MM.1S (cell line): ENCODE data around the gene LRCH1.

Source experiments
- DNase-seq: peaks from one replicate; pipeline ENCODE4 v3.0.0-alpha.2; 2015
- H2AFZ ChIP-seq: fragments of 300-600 bp; sonication (generic); 2 replicates; pipeline ENCODE4 v1.6.0; 2016; ENCODE audit warnings: antibody characterized with exemption, low read length
- H3F3A ChIP-seq: fragments of 300-600 bp; sonication (generic); 2 replicates; pipeline ENCODE4 v1.6.1; 2016; ENCODE audit warnings: mild to moderate bottlenecking, antibody characterized with exemption, low read length, moderate library complexity, mixed read lengths; ENCODE audit not compliant: insufficient read depth
- H3K27ac ChIP-seq: fragments of 300-600 bp; sonication (generic); 2 replicates; pipeline ENCODE4 v1.5.1; 2016; ENCODE audit warnings: mild to moderate bottlenecking, low read length
- H3K27me3 ChIP-seq: fragments of 300-600 bp; sonication (generic); replicated peaks from 2 replicates; pipeline ENCODE4 v1.6.0; 2016; ENCODE audit warnings: low read length; ENCODE audit not compliant: insufficient read depth
- H3K36me3 ChIP-seq: fragments of 300-600 bp; sonication (generic); replicated peaks from 2 replicates; pipeline ENCODE4 v1.6.1; 2016; ENCODE audit warnings: mild to moderate bottlenecking, low read length, mixed read lengths; ENCODE audit not compliant: insufficient read depth
- H3K4me1 ChIP-seq: fragments of 300-600 bp; sonication (generic); 2 replicates; pipeline ENCODE4 v1.6.1; 2016; ENCODE audit warnings: low read length, mixed read lengths
- H3K4me2 ChIP-seq: fragments of 300-600 bp; sonication (generic); 2 replicates; pipeline ENCODE4 v1.6.0; 2016; ENCODE audit warnings: low read depth, low read length
- H3K4me3 ChIP-seq: fragments of 300-600 bp; sonication (generic); 2 replicates; pipeline ENCODE4 v1.5.1; 2016; ENCODE audit warnings: low read length, mixed read lengths
- H3K79me2 ChIP-seq: fragments of 300-600 bp; sonication (generic); 2 replicates; pipeline ENCODE4 v1.6.1; 2016; ENCODE audit warnings: mixed run types, low read length, mixed read lengths
- H3K9ac ChIP-seq: fragments of 300-600 bp; sonication (generic); 2 replicates; pipeline ENCODE4 v1.6.1; 2016; ENCODE audit warnings: low read length, mixed read lengths
- H3K9me2 ChIP-seq: fragments of 300-600 bp; sonication (generic); replicated peaks from 2 replicates; pipeline ENCODE4 v1.6.1; 2016; ENCODE audit warnings: mild to moderate bottlenecking, low read length, mixed read lengths; ENCODE audit not compliant: insufficient read depth
- H3K9me3 ChIP-seq: fragments of 300-600 bp; sonication (generic); replicated peaks from 2 replicates; pipeline ENCODE4 v1.6.1; 2016; ENCODE audit warnings: mild to moderate bottlenecking, low read length, mixed read lengths; ENCODE audit not compliant: insufficient read depth
- H4K20me1 ChIP-seq: fragments of 300-600 bp; sonication (generic); 2 replicates; pipeline ENCODE4 v1.6.1; 2016; ENCODE audit warnings: mild to moderate bottlenecking, low read length, moderate library complexity, mixed read lengths; ENCODE audit not compliant: insufficient read depth
- EZH2 ChIP-seq: fragments of 300-600 bp; sonication (generic); optimal IDR thresholded peaks from 2 replicates; pipeline ENCODE3; 2017; ENCODE audit warnings: low read depth, mild to moderate bottlenecking, antibody characterized with exemption, low read length, mixed read lengths
- EZH2phosphoT487 ChIP-seq: fragments of 300-600 bp; sonication (generic); IDR thresholded peaks from 2 replicates; pipeline ENCODE4 v1.6.1; 2018; ENCODE audit warnings: antibody characterized with exemption, low read length
- TF ChIP-seq, protein P1 (sequence below): fragments of 300-600 bp; sonication (generic); IDR thresholded peaks from 2 replicates; pipeline ENCODE4 v1.5.1; 2016; ENCODE audit warnings: antibody characterized with exemption, low read length, mixed read lengths

The LRCH1 gene

DNA sequence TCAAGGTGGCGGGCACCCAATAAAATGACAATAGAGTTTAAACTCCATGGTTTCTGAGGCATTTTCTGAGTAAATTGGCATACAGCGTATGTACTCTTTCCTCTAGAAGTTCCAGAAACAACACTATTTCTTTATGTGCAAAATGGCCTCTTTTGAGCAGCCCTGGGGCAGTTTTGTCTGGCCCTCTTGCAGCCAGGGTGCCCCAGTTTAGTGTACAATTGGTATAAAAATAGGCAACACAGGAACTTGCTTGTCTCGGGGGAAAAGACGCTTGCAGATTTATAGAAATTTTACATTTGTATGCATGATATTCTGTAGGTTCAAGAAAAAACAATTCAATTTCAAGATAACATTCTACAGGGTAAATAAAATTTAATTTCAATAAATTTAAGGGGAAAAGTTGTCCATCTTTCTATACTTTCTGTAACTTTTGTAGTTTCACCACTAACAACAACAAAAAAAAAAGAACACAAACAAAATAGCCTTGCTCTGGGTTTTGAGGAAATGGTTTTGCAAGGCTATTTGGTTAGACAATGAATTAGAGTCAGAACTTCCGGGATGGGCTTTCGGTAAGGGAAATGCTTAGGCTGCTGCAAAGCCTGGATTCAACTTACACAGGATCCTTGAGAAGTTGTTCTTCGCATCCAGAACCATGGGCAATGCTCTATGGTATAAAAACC, 45.3 kb downstream of the LRCH1 start:
- no peaks in the 10 kb centered on the region for H3K36me3 ChIP-seq
- peak overlapping the region; percentile 14; the same call in 1 of the 2 replicates for H3K4me3 ChIP-seq
- H3K27ac ChIP-seq, result peak overlapping the region; percentile 71; the same call in 1 of the 2 replicates
- H2AFZ ChIP-seq, result no peak overlapping the region
- H4K20me1 ChIP-seq, result no peaks in the 10 kb centered on the region
- H3K4me1 ChIP-seq, result peaks cover 17% of the 10 kb centered on the region
- no peaks in the 10 kb centered on the region for H3K27me3 ChIP-seq
- H3K79me2 ChIP-seq, result peaks cover 55% of the 10 kb centered on the region
- no peaks in the 10 kb centered on the region for H3K9me2 ChIP-seq
- H3K9ac ChIP-seq, result no peak overlapping the region
- H3K4me2 ChIP-seq, result peak overlapping the region; percentile 72; the same call in 1 of the 2 replicates
- no peak for TF ChIP-seq EZH2
- TF ChIP-seq, protein P1, sequence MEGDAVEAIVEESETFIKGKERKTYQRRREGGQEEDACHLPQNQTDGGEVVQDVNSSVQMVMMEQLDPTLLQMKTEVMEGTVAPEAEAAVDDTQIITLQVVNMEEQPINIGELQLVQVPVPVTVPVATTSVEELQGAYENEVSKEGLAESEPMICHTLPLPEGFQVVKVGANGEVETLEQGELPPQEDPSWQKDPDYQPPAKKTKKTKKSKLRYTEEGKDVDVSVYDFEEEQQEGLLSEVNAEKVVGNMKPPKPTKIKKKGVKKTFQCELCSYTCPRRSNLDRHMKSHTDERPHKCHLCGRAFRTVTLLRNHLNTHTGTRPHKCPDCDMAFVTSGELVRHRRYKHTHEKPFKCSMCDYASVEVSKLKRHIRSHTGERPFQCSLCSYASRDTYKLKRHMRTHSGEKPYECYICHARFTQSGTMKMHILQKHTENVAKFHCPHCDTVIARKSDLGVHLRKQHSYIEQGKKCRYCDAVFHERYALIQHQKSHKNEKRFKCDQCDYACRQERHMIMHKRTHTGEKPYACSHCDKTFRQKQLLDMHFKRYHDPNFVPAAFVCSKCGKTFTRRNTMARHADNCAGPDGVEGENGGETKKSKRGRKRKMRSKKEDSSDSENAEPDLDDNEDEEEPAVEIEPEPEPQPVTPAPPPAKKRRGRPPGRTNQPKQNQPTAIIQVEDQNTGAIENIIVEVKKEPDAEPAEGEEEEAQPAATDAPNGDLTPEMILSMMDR, result no peak
- no peak for TF ChIP-seq EZH2phosphoT487
- no peaks in the 10 kb centered on the region for H3K9me3 ChIP-seq
- DNase-seq, result peak; percentile 50
- peaks cover 12% of the 10 kb centered on the region for H3F3A ChIP-seq

DNA sequence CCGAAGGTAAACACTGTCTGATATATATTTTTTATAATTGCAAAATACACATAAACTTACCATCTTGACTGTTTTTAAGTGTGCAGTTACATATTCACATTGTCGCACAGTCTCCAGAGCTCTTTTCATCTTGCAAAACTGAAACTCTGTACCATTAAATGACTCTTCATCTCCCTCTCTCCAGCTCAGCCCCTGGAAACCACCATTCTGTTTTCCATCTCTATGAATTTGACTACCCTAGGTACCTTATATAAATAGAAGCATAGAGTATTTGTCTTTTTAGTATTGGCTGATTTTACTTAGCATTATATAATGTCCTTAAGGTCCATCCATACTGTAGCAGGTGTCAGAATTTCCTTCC, 45.8 kb downstream of the LRCH1 start:
- peaks cover 56% of the 10 kb centered on the region for H3K79me2 ChIP-seq
- no peak overlapping the region for H3K9ac ChIP-seq
- no peaks in the 10 kb centered on the region for H4K20me1 ChIP-seq
- peaks cover 12% of the 10 kb centered on the region for H3F3A ChIP-seq
- H3K27me3 ChIP-seq, result no peaks in the 10 kb centered on the region
- no peak overlapping the region for H2AFZ ChIP-seq
- no peaks in the 10 kb centered on the region for H3K9me2 ChIP-seq
- H3K4me2 ChIP-seq, result peak overlapping the region; percentile 72
- no peaks in the 10 kb centered on the region for H3K36me3 ChIP-seq
- peak overlapping the region; percentile 31; the same call in 1 of the 2 replicates for H3K4me3 ChIP-seq
- H3K9me3 ChIP-seq, result no peaks in the 10 kb centered on the region
- H3K4me1 ChIP-seq, result peaks cover 17% of the 10 kb centered on the region
- H3K27ac ChIP-seq, result peak overlapping the region; percentile 71; the same call in 1 of the 2 replicates
- DNase-seq, result peak; percentile 28
- TF ChIP-seq, protein P1, result no peak
- TF ChIP-seq EZH2phosphoT487 (no peak), EZH2 (no peak)

DNA sequence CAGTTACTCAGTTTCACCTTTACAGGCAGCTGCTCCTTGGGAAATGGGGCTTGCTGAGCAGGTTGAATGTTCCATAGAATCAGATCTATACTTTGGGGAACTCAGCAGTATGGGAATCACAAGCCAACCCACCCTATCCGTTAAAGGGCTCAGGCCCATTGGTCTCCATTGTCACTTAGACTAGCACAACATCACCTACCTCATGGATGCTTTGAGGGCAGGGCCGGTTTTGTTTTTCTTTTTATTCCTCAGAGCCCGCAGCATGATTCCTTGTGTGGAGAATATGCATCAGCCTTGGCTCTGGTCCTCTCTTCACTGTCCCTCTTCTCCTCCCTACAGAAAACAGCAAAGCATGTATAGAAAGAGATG, 48.0 kb downstream of the LRCH1 start:
- TF ChIP-seq EZH2phosphoT487 (no peak), EZH2 (no peak)
- TF ChIP-seq, protein P1, result no peak
- H3K27me3 ChIP-seq, result no peaks in the 10 kb centered on the region
- no peaks in the 10 kb centered on the region for H3K36me3 ChIP-seq
- no peaks in the 10 kb centered on the region for H4K20me1 ChIP-seq
- H3K4me3 ChIP-seq, result no peak overlapping the region
- peaks cover 52% of the 10 kb centered on the region for H3K79me2 ChIP-seq
- DNase-seq, result no peak
- no peaks in the 10 kb centered on the region for H3K9me2 ChIP-seq
- H3K9me3 ChIP-seq, result no peaks in the 10 kb centered on the region
- no peak overlapping the region for H3K4me2 ChIP-seq
- H3K9ac ChIP-seq, result no peak overlapping the region
- H3K4me1 ChIP-seq, result peaks cover 17% of the 10 kb centered on the region
- no peak overlapping the region for H2AFZ ChIP-seq
- peaks cover 12% of the 10 kb centered on the region for H3F3A ChIP-seq
- no peak overlapping the region for H3K27ac ChIP-seq
